HCT116 (cell line): ENCODE results near the gene C3orf52. TPM values are rescaled to one million over a fixed set of nuclear protein-coding genes. Genes with fewer than 3 reads are reported as not detected.

Experiments
- ATAC-seq: fragments of 200-7000 bp; cut with Tn5 transposase; 2 replicates; pipeline ENCODE4 v1.9.1; 2020; ENCODE audit warnings: mild to moderate bottlenecking, moderate library complexity
- BruUV-seq: library from RNA; stranded (reverse); fragments of 400-500 nt; replicated peaks from 2 replicates; lab custom pipeline; 2021; lab: Mats Ljungman, UMichigan
- CTCF ChIA-PET: fragments of 300-600 bp; sonication (Branson Sonifier 250); formaldehyde crosslinking; loops from one replicate; lab custom pipeline; 2021; ENCODE audit warnings: antibody characterized with exemption; lab: Charles Lee
- POLR2A ChIA-PET: fragments of 300-600, 350-600 bp; sonication (Branson Sonifier 250); formaldehyde crosslinking; loops from one replicate; lab custom pipeline; 2021; ENCODE audit warnings: antibody characterized with exemption; lab: Charles Lee
- RAD21 ChIA-PET, 2 experiments: fragments of 300-600 bp; sonication (Branson Sonifier 250); formaldehyde crosslinking; loops; one replicate each; lab custom pipeline; 2023; ENCODE audit warnings: low total read pairs in 2 of 2; ENCODE audit not compliant: uncharacterized antibody in 2 of 2, unreplicated experiment in 2 of 2, low non-redundant PET in 1 of 2; lab: Charles Lee
- DNase-seq: peaks from one replicate; pipeline ENCODE4 v3.0.0-alpha.2; 2010; ENCODE audit warnings: low read depth, low spot score
- H2AFZ ChIP-seq: fragments of 200-600 bp; shearing (Covaris generic), sonication (generic); 2 replicates; pipeline ENCODE4 v1.6.1; 2017; ENCODE audit warnings: low read depth, mixed run types, mixed read lengths, antibody characterized with exemption, low read length; ENCODE audit not compliant: poor library complexity, severe bottlenecking
- H3K27ac ChIP-seq: 2 replicates; pipeline ENCODE4 v1.5.1; 2012; ENCODE audit warnings: low read depth, low read length
- H3K27me3 ChIP-seq: fragments of 200-600 bp; sonication (generic); 2 replicates; pipeline ENCODE4 v1.6.1; 2016; ENCODE audit warnings: mixed run types, low read length, mixed read lengths; ENCODE audit not compliant: insufficient read depth
- H3K36me3 ChIP-seq, 2 experiments: fragments of 200-500 bp in 1 of 2; fragments of 200-600 bp in 1 of 2; sonication (Bioruptor generic) in 1 of 2; sonication (generic) in 1 of 2; 2 replicates each; pipeline versions ENCODE4 v1.5.1 to v1.6.1; 2014 to 2016; ENCODE audit warnings: low read length in 2 of 2, inconsistent platforms in 1 of 2, mixed read lengths in 1 of 2, mixed run types in 1 of 2; ENCODE audit not compliant: insufficient read depth in 2 of 2, control insufficient read depth in 1 of 2
- H3K4me1 ChIP-seq, 2 experiments: fragments of 200-600 bp in 1 of 2; sonication (generic) in 1 of 2; 2 replicates each; pipeline versions ENCODE4 v1.5.1 to v1.6.1; 2012 to 2017; ENCODE audit warnings: low read length in 2 of 2, inconsistent platforms in 1 of 2, mild to moderate bottlenecking in 1 of 2, mixed read lengths in 1 of 2, mixed run types in 1 of 2, moderate library complexity in 1 of 2; ENCODE audit not compliant: insufficient read depth in 2 of 2, control insufficient read depth in 1 of 2
- H3K4me2 ChIP-seq: fragments of 200-600 bp; sonication (generic); 2 replicates; pipeline ENCODE4 v1.6.1; 2017; ENCODE audit warnings: mixed run types, low read length, mixed read lengths
- H3K4me3 ChIP-seq, 2 experiments: fragments of 200-600 bp in 1 of 2; sonication (generic) in 1 of 2; replicated peaks in 1 of 2; 2 replicates each; pipeline ENCODE4 v1.5.1; 2011 to 2016; ENCODE audit warnings: low read length in 2 of 2, control low read depth in 1 of 2, low read depth in 1 of 2, mild to moderate bottlenecking in 1 of 2, mixed read lengths in 1 of 2, mixed run types in 1 of 2
- H3K79me2 ChIP-seq: fragments of 200-600 bp; sonication (generic); 2 replicates; pipeline ENCODE4 v1.6.1; 2017; ENCODE audit warnings: mild to moderate bottlenecking, mixed run types, low read length, moderate library complexity, mixed read lengths; ENCODE audit not compliant: insufficient read depth
- H3K9ac ChIP-seq: fragments of 200-600 bp; sonication (generic); 2 replicates; pipeline ENCODE4 v1.6.1; 2016; ENCODE audit warnings: low read length, mixed read lengths
- H3K9me2 ChIP-seq: fragments of 200-600 bp; sonication (generic), shearing (Covaris generic); 2 replicates; pipeline ENCODE4 v1.6.1; 2017; ENCODE audit warnings: mixed run types, mild to moderate bottlenecking, moderate library complexity; ENCODE audit not compliant: insufficient read depth
- H3K9me3 ChIP-seq, 2 experiments: fragments of 200-500 bp in 1 of 2; fragments of 200-600 bp in 1 of 2; sonication (Bioruptor generic) in 1 of 2; sonication (generic) in 1 of 2; 2 replicates each; pipeline ENCODE4 v1.6.1; 2014 to 2017; ENCODE audit warnings: low read length in 2 of 2, mixed read lengths in 2 of 2, inconsistent platforms in 1 of 2, low read depth in 1 of 2, mild to moderate bottlenecking in 1 of 2, mixed run types in 1 of 2, moderate library complexity in 1 of 2; ENCODE audit not compliant: control insufficient read depth in 1 of 2, insufficient read depth in 1 of 2
- H4K20me1 ChIP-seq: fragments of 200-600 bp; sonication (generic), shearing (Covaris generic); 2 replicates; pipeline ENCODE4 v1.6.1; 2017; ENCODE audit warnings: mixed run types, mild to moderate bottlenecking, moderate library complexity; ENCODE audit not compliant: insufficient read depth
- CTCF ChIP-seq, 3 experiments: fragments of 200-600 bp in 1 of 3; sonication (generic) in 1 of 3; IDR thresholded peaks in 2 of 3; conservative IDR thresholded peaks in 1 of 3; 2 replicates each; pipeline ENCODE4 v1.5.1; 2012 to 2017; ENCODE audit warnings: low read depth in 2 of 3, low read length in 2 of 3, antibody characterized with exemption in 1 of 3, borderline replicate concordance in 1 of 3, control low read depth in 1 of 3, mild to moderate bottlenecking in 1 of 3, mixed read lengths in 1 of 3, mixed run types in 1 of 3, moderate library complexity in 1 of 3; ENCODE audit not compliant: insufficient read depth in 1 of 3
- EGR1 ChIP-seq: IDR thresholded peaks from 2 replicates; pipeline ENCODE4 v1.6.1; 2012; ENCODE audit warnings: low read depth
- EZH2 ChIP-seq: fragments of 200-600 bp; sonication (generic); IDR thresholded peaks from 2 replicates; pipeline ENCODE4 v1.6.1; 2017; ENCODE audit warnings: antibody characterized with exemption, mixed run types
- FOSL1 ChIP-seq: IDR thresholded peaks from 2 replicates; pipeline ENCODE4 v1.6.1; 2012; ENCODE audit warnings: low read depth
- RAD21 ChIP-seq: IDR thresholded peaks from 2 replicates; pipeline ENCODE4 v1.6.1; 2012; ENCODE audit warnings: low read depth, mild to moderate bottlenecking
- REST ChIP-seq: IDR thresholded peaks from 2 replicates; pipeline ENCODE4 v1.6.1; 2012; ENCODE audit warnings: low read depth
- SP1 ChIP-seq: IDR thresholded peaks from 2 replicates; pipeline ENCODE4 v1.6.1; 2012; ENCODE audit warnings: low read depth
- SRF ChIP-seq: IDR thresholded peaks from 2 replicates; pipeline ENCODE4 v1.6.1; 2012; ENCODE audit warnings: low read depth
- intact Hi-C: fragments of 100-400 bp; cut with micrococcal nuclease; formaldehyde crosslinking; loops from 2 replicates; pipeline ENCODE4 v1.10.0; 2022
- total RNA-seq: library from RNA; stranded (reverse); gene quantifications from one replicate; pipeline ENCODE4 v1.2.1, GENCODE V29; 2021; ENCODE audit not compliant: unreplicated experiment

The C3orf52 gene
- total RNA-seq, 1 experiment from 2014 or later = 14.3 TPM

GRCh38 chr3:112111785-112112402 lies 25.7 kb downstream of the C3orf52 start:
- Histone ChIP-seq H3K79me2 (no peaks in the 10 kb centered on the region), H2AFZ (no peak overlapping the region), H3K36me3 (peaks cover 20 to 28% of the 10 kb centered on the region in 2 experiments; a peak in 3 of 4 replicates), H3K4me1 (peaks cover 0 to 6% of the 10 kb centered on the region in 2 experiments; a peak in 1 of 4 replicates), H3K27me3 (no peaks in the 10 kb centered on the region), H3K4me3 (no peak overlapping the region), H4K20me1 (no peaks in the 10 kb centered on the region), H3K27ac (no peak overlapping the region), H3K9me2 (no peaks in the 10 kb centered on the region), H3K9me3 (no peaks in the 10 kb centered on the region), H3K9ac (no peak overlapping the region), H3K4me2 (no peak overlapping the region)
- RAD21 ChIA-PET = interaction anchor here (0.6 to 1.0 kb wide), 2 partner anchors 69 to 382 kb away, joined by 3 read pairs; no protein-coding TSS in a partner anchor
- POLR2A ChIA-PET = no interaction called here
- ATAC-seq = peak; percentile 98
- CTCF ChIA-PET = interaction anchor here (0.6 to 1.8 kb wide), 36 partner anchors 8 to 1515 kb away, joined by 3 to 15 read pairs (median 4); partner anchors contain the start of genes ATG3, GCSAM, SLC35A5 and SLC9C1
- BruUV-seq = no TSS peak
- DNase-seq = peak; percentile 46
- intact Hi-C loops = loop anchor here (1.0 to 10.0 kb wide), 3 partner anchors 407 to 863 kb away; partner anchors contain the start of gene CD200R1
- TF ChIP-seq CTCF (IDR thresholded peaks at IDR 0.05 in 2 of 3, conservative IDR thresholded peaks at IDR 0.05 in 1 of 3; ENCODE audit: borderline replicate concordance in 1 of 3, insufficient read depth in 1 of 3, low read depth in 2 of 3, low read length in 2 of 3) (peak; percentile 54 to 90 (median 77); a peak in 5 of 6 replicates), SP1 (no peak), RAD21 (peak; percentile 80)

- DNase-seq = no peak
- no peak overlapping the region for H3K9ac ChIP-seq
- H3K4me1 ChIP-seq = no peaks in the 10 kb centered on the region
- CTCF ChIA-PET = no interaction called here
- H2AFZ ChIP-seq = no peak overlapping the region
- H3K4me3 ChIP-seq = no peak overlapping the region
- POLR2A ChIA-PET = no interaction called here
- no peak overlapping the region for H3K27ac ChIP-seq
- BruUV-seq = no TSS peak
- H3K9me2 ChIP-seq = no peaks in the 10 kb centered on the region
- RAD21 ChIA-PET = no interaction called here
- ATAC-seq = no peak
- intact Hi-C loops = loop anchor here (5.0 to 10.0 kb wide), 2 partner anchors 418 to 860 kb away; partner anchors contain the start of gene CD200R1
- H3K4me2 ChIP-seq = no peak overlapping the region
- H3K9me3 ChIP-seq = no peaks in the 10 kb centered on the region
- H3K79me2 ChIP-seq = no peaks in the 10 kb centered on the region
- peaks cover 25 to 37% of the 10 kb centered on the region in 2 experiments; a peak in 3 of 4 replicates for H3K36me3 ChIP-seq
- no peaks in the 10 kb centered on the region for H4K20me1 ChIP-seq
- TF ChIP-seq FOSL1 = no peak
- no peak for TF ChIP-seq EZH2
- TF ChIP-seq EGR1 = no peak
- no peak for TF ChIP-seq REST
- TF ChIP-seq SRF = no peak
- TF ChIP-seq, all 23 proteins: peak for 0
- H3K27me3 ChIP-seq = no peaks in the 10 kb centered on the region
Observed at GRCh38 chr3:112114576-112115160, 28.5 kb downstream of the C3orf52 start.
